Measurements from ENCODE around the gene MAPK8IP2. TPM values are rescaled to one million over a fixed set of nuclear protein-coding genes. Genes with fewer than 3 reads are reported as not detected.

MAPK8IP2 gene
- total and polyA plus RNA-seq, 2 of the 13 experiments (the other 11 are each of a cell fraction or from before 2014, with no cell fraction given), result 1.3 to 2.6 TPM

GRCh38 chr22:50600967-50601668, 525 bp downstream of the MAPK8IP2 start:
- 1% methylated on average over 14 of the region's 52 CpGs for WGBS (ENCODE audit: low lambda C conversion rate)
- in situ Hi-C loops (cut with HindIII; ENCODE audit: extremely low pct_ligation_motif_present, low pct_unique_long_range_greater_than_20kb), result no loop called here
- Histone ChIP-seq H3K36me3 (replicated peaks in 1 of 2; ENCODE audit: control insufficient read depth in 1 of 2, insufficient read depth in 2 of 2, low read length in 2 of 2) (no peaks in the 10 kb centered on the region), H3K4me3 (replicated peaks in 1 of 3; ENCODE audit: insufficient read depth in 1 of 3, low read depth in 2 of 3, low read length in 3 of 3) (peak overlapping the region in 2 of 3 experiments; percentile 57 to 70; a peak in 3 of 6 replicates), H3K27me3 (ENCODE audit: control insufficient read depth in 1 of 2, insufficient read depth in 2 of 2, low read length in 2 of 2) (peaks cover 0 to 2% of the 10 kb centered on the region in 2 experiments; a peak in 2 of 5 replicates), H3K4me1 (ENCODE audit: insufficient read depth, low read length) (peaks cover 15% of the 10 kb centered on the region), H3K4me2 (ENCODE audit: low read depth, low read length) (peak overlapping the region; percentile 67), H3K9me3 (ENCODE audit: low read length) (no peaks in the 10 kb centered on the region), H3K79me2 (ENCODE audit: insufficient read depth, low read length) (no peaks in the 10 kb centered on the region), H3K27ac (ENCODE audit: extremely low read length, insufficient read depth, low read length) (no peak overlapping the region), H2AFZ (ENCODE audit: low read length) (no peak overlapping the region), H4K20me1 (ENCODE audit: insufficient read depth, low read length) (no peaks in the 10 kb centered on the region; the same call in 1 of the 2 replicates), H3K9ac (ENCODE audit: insufficient read depth, low read depth, low read length) (no peak overlapping the region)
- peak; percentile 40 for ATAC-seq
- ChIA-PET CTCF (ENCODE audit: low intra/inter-chr PET ratio, low total read pairs) (no interaction called here), POLR2A (interaction anchor here (0.8 to 1.1 kb wide), 2 partner anchors 16 to 18 kb away, joined by 4 to 5 read pairs; partner anchors contain the start of gene CHKB)
- no peak for DNase-seq (ENCODE audit: low spot score)
- intact Hi-C loops (cut with micrococcal nuclease; ENCODE audit: unreplicated experiment), result no loop called here
- FAIRE-seq, result no peak
- no TSS peak for BruUV-seq (replicated peaks)
- TF ChIP-seq ZNF652 (CRISPR knock-in tag; IDR thresholded peaks at IDR 0.05; ENCODE audit: borderline replicate concordance, low read depth) (no peak), UBTF (CRISPR knock-in tag; IDR thresholded peaks at IDR 0.05) (peak; percentile 60; the same call in 1 of the 2 replicates), KDM5B (CRISPR knock-in tag; IDR thresholded peaks at IDR 0.05; ENCODE audit: borderline replicate concordance) (0 out of 2 replicates have a peak, but pooled peaks have one; percentile 19), ZFY (CRISPR knock-in tag; IDR thresholded peaks at IDR 0.05) (peak; percentile 55), PCBP2 (optimal IDR thresholded peaks at IDR 0.05; ENCODE audit: low read depth, low read length, poor library complexity, severe bottlenecking) (no peak), MAZ (IDR thresholded peaks at IDR 0.05; ENCODE audit: borderline replicate concordance, low read depth, low read length) (no peak), MAZ (CRISPR knock-in tag; IDR thresholded peaks at IDR 0.05; ENCODE audit: low read depth) (0 out of 2 replicates have a peak, but pooled peaks have one; percentile 24), ARID4A (CRISPR knock-in tag; IDR thresholded peaks at IDR 0.05; ENCODE audit: borderline replicate concordance) (peak; percentile 49; the same call in 1 of the 2 replicates), ZNF232 (CRISPR knock-in tag; IDR thresholded peaks at IDR 0.05; ENCODE audit: borderline replicate concordance) (no peak), ZNF563 (CRISPR knock-in tag; IDR thresholded peaks at IDR 0.05) (0 out of 2 replicates have a peak, but pooled peaks have one; percentile 27), ZBTB42 (CRISPR knock-in tag; IDR thresholded peaks at IDR 0.05) (no peak), NONO (IDR thresholded peaks at IDR 0.05) (no peak), NONO (CRISPR knock-in tag; conservative IDR thresholded peaks at IDR 0.05) (0 out of 2 replicates have a peak, but pooled peaks have one; percentile 28)
